Measurements from ENCODE around the gene ILDR1. TPM values are rescaled to one million over a fixed set of nuclear protein-coding genes. Genes with fewer than 3 reads are reported as not detected.
A peak's percentile ranks its signal among the peaks of the same experiment; 100 is the strongest.

Gene ILDR1
- total and polyA plus RNA-seq, 10 of the 15 experiments (the other 5 are each of a cell fraction or from before 2014, with no cell fraction given), result 1.3 to 12.0 (median 7.0) TPM

- ATAC-seq (no peak), FAIRE-seq (no peak), DNase-seq (ENCODE audit: low read depth, low spot score) (no peak)
- no peak for TF ChIP-seq SUZ12 (IDR thresholded peaks at IDR 0.05; ENCODE audit: unreplicated experiment)
- no peak for TF ChIP-seq NFXL1 (IDR thresholded peaks at IDR 0.05; ENCODE audit: borderline replicate concordance)
- no peak for TF ChIP-seq ASH2L (IDR thresholded peaks at IDR 0.05; ENCODE audit: borderline replicate concordance, low read depth)
- TF ChIP-seq NR2C2 (IDR thresholded peaks at IDR 0.05; ENCODE audit: borderline replicate concordance, control insufficient read depth, insufficient read length, low read depth), result no peak
- TF ChIP-seq CEBPB (IDR thresholded peaks at IDR 0.05; ENCODE audit: borderline replicate concordance in 1 of 2, low read depth in 2 of 2, low read length in 2 of 2), result no peak
- no peak for TF ChIP-seq NBN (IDR thresholded peaks at IDR 0.05)
- TF ChIP-seq RELA (IDR thresholded peaks at IDR 0.05; ENCODE audit: borderline replicate concordance, partially characterized antibody), result no peak
- no peak for TF ChIP-seq BCL11A (IDR thresholded peaks at IDR 0.05; ENCODE audit: low read depth, low read length)
- no peak for TF ChIP-seq RUNX3 (IDR thresholded peaks at IDR 0.05; ENCODE audit: low read length)
- no peak for TF ChIP-seq NFIC (IDR thresholded peaks at IDR 0.05; ENCODE audit: low read depth, low read length)
- TF ChIP-seq, protein P1, sequence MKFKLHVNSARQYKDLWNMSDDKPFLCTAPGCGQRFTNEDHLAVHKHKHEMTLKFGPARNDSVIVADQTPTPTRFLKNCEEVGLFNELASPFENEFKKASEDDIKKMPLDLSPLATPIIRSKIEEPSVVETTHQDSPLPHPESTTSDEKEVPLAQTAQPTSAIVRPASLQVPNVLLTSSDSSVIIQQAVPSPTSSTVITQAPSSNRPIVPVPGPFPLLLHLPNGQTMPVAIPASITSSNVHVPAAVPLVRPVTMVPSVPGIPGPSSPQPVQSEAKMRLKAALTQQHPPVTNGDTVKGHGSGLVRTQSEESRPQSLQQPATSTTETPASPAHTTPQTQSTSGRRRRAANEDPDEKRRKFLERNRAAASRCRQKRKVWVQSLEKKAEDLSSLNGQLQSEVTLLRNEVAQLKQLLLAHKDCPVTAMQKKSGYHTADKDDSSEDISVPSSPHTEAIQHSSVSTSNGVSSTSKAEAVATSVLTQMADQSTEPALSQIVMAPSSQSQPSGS (IDR thresholded peaks at IDR 0.05; ENCODE audit: low read length), result no peak
- TF ChIP-seq KAT2A (conservative IDR thresholded peaks at IDR 0.05; ENCODE audit: control insufficient read depth, low read depth, low read length), result no peak
- no peak for TF ChIP-seq MAX (IDR thresholded peaks at IDR 0.05; ENCODE audit: low read depth, low read length)
- no peak for TF ChIP-seq ZNF24 (IDR thresholded peaks at IDR 0.05)
- no peak for TF ChIP-seq ATF7 (IDR thresholded peaks at IDR 0.05; ENCODE audit: low read depth)
- no peak for TF ChIP-seq GATAD2B (conservative IDR thresholded peaks at IDR 0.05; ENCODE audit: low read depth)
- TF ChIP-seq RB1 (IDR thresholded peaks at IDR 0.05; ENCODE audit: borderline replicate concordance), result no peak
- no peak for TF ChIP-seq WRNIP1 (IDR thresholded peaks at IDR 0.05; ENCODE audit: borderline replicate concordance, low read depth, low read length)
- TF ChIP-seq YBX1 (IDR thresholded peaks at IDR 0.05), result no peak
- no peak for TF ChIP-seq KLF5 (IDR thresholded peaks at IDR 0.05; ENCODE audit: partially characterized antibody)
- intact Hi-C loops (cut with micrococcal nuclease; ENCODE audit: unreplicated experiment) (loop anchor here (5.0 to 10.0 kb wide), 5 partner anchors 36 to 449 kb away; partner anchors contain the start of genes CD86, HCLS1 and POLQ), in situ Hi-C loops (cut with MboI) (loop anchor here (5.0 kb wide), 1 partner anchor 449 kb away; the partner anchor contains the start of gene POLQ)
- POLR2A ChIA-PET, result interaction anchor here (0.6 to 5.5 kb wide), 10 partner anchors 8 to 120 kb away, joined by 3 to 30 read pairs (median 4); no protein-coding TSS in a partner anchor
- Histone ChIP-seq H3K4me1 (ENCODE audit: control insufficient read depth, insufficient read depth, low read length) (peaks cover 74% of the 10 kb centered on the region), H3K36me3 (ENCODE audit: control insufficient read depth in 2 of 2, insufficient read depth in 2 of 2, low read length in 1 of 2) (peaks cover 13 to 25% of the 10 kb centered on the region in 2 experiments; a peak in 3 of 4 replicates), H3K4me3 (no peak overlapping the region), H3K27me3 (replicated peaks in 1 of 2; ENCODE audit: control insufficient read depth in 2 of 2, insufficient read depth in 2 of 2, low read length in 1 of 2) (no peaks in the 10 kb centered on the region), H3K79me2 (ENCODE audit: control insufficient read depth, insufficient read depth, low read length) (peaks cover 2% of the 10 kb centered on the region), H2AFZ (ENCODE audit: control insufficient read depth, low read depth, low read length) (no peak overlapping the region), H3K9me3 (replicated peaks; ENCODE audit: control insufficient read depth, insufficient read depth, low read length) (no peaks in the 10 kb centered on the region), H3K9ac (ENCODE audit: control insufficient read depth, insufficient read depth, low read length) (no peak overlapping the region), H3K27ac (ENCODE audit: control insufficient read depth, insufficient read depth) (peak overlapping the region; percentile 20; the same call in 1 of the 2 replicates), H3K4me2 (ENCODE audit: control insufficient read depth, insufficient read depth) (no peak overlapping the region), H4K20me1 (ENCODE audit: control insufficient read depth, insufficient read depth) (no peaks in the 10 kb centered on the region; the same call in 1 of the 2 replicates)
- WGBS (ENCODE audit: insufficient coverage, insufficient replicate concordance, low lambda C conversion rate, missing lambda C conversion rate), result 100% methylated on average over 2 of the region's 2 CpGs
- BruUV-seq (replicated peaks), result no TSS peak
- RAD21 ChIA-PET (ENCODE audit: unreplicated experiment), result interaction anchor here (0.6 to 12.6 kb wide), 23 partner anchors 9 to 446 kb away, joined by 3 to 137 read pairs (median 8); partner anchors contain the start of genes CD86 and ILDR1
- SMC1A ChIA-PET (ENCODE audit: uncharacterized antibody, unreplicated experiment), result interaction anchor here (0.6 to 28.1 kb wide), 22 partner anchors 8 to 449 kb away, joined by 3 to 882 read pairs (median 12); partner anchors contain the start of genes CD86 and ILDR1
- CTCF ChIA-PET, result interaction anchor here (0.7 to 4.9 kb wide), 34 partner anchors 8 to 449 kb away, joined by 3 to 73 read pairs (median 7); partner anchors contain the start of genes CD86 and POLQ
Observed at GRCh38 chr3:121996441-121996840, 25.6 kb downstream of the ILDR1 start.
